ENCODE data around the gene KCTD12. TPM values are rescaled to one million over a fixed set of nuclear protein-coding genes. Genes with fewer than 3 reads are reported as not detected.
"Not testable (repeated sequence)": the region's sequence is repeated elsewhere in the genome, so short reads cannot be mapped to it uniquely, and the experiment has no call there.

KCTD12 gene
- total RNA-seq, 6 experiments from 2014 or later = 0.66 to 3.4 (median 0.90) TPM

DNA sequence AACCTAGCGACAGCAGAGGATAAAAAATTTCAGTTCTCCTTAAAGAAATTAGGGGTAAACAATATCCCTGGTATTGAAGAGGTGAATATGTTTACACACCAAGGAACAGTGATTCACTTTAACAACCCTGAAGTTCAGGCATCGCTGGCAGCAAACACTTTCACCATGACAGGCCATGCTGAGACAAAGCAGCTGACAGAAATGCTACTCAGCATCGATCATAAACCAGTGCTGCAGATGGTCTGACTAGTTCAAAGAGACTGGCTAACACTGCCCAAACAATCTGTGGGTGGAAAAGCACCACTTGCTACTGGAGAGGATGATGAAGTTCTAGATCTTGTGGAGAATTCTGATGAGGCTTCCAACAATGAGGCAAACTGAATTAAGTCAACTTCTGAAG, 42.3 kb upstream of the KCTD12 start:
- H3K27ac Mint-ChIP-seq = no peak overlapping the region
- H3K4me1 Mint-ChIP-seq (ENCODE audit: low read depth) = no peaks in the 10 kb centered on the region
- H3K9me3 Mint-ChIP-seq = peaks cover 4% of the 10 kb centered on the region; the same call in 1 of the 2 replicates
- TF ChIP-seq CTCF (IDR thresholded peaks at IDR 0.05) = no peak
- DNase-seq = no peak
- no peak overlapping the region for H3K4me3 Mint-ChIP-seq
- H3K27me3 Mint-ChIP-seq (ENCODE audit: insufficient read depth) = peaks cover 10% of the 10 kb centered on the region
- H3K36me3 Mint-ChIP-seq (ENCODE audit: low read depth) = peaks cover 5% of the 10 kb centered on the region; the same call in 1 of the 2 replicates

- TF ChIP-seq CTCF (IDR thresholded peaks at IDR 0.05) = no peak
- Mint-ChIP-seq H3K9me3 (peaks cover 4% of the 10 kb centered on the region; the same call in 1 of the 2 replicates), H3K36me3 (ENCODE audit: low read depth) (peaks cover 5% of the 10 kb centered on the region; the same call in 1 of the 2 replicates), H3K27me3 (ENCODE audit: insufficient read depth) (peaks cover 10% of the 10 kb centered on the region), H3K4me1 (ENCODE audit: low read depth) (no peaks in the 10 kb centered on the region), H3K27ac (no peak overlapping the region), H3K4me3 (no peak overlapping the region)
- DNase-seq = no peak
Observed at GRCh38 chr13:76927955-76928354, 41.8 kb upstream of the KCTD12 start.

- no peak overlapping the region for H3K4me3 Mint-ChIP-seq
- no peaks in the 10 kb centered on the region for H3K36me3 Mint-ChIP-seq (ENCODE audit: low read depth)
- no peaks in the 10 kb centered on the region for H3K9me3 Mint-ChIP-seq
- no peaks in the 10 kb centered on the region for H3K4me1 Mint-ChIP-seq (ENCODE audit: low read depth)
- H3K27me3 Mint-ChIP-seq (ENCODE audit: insufficient read depth) = peaks cover 10% of the 10 kb centered on the region
- no peak for TF ChIP-seq CTCF (IDR thresholded peaks at IDR 0.05)
- H3K27ac Mint-ChIP-seq = no peak overlapping the region
- no peak for DNase-seq
Observed at GRCh38 chr13:76925115-76925514, 38.9 kb upstream of the KCTD12 start.

- Mint-ChIP-seq H3K4me3 (no peak overlapping the region), H3K27ac (no peak overlapping the region), H3K4me1 (ENCODE audit: low read depth) (peaks cover 14% of the 10 kb centered on the region), H3K9me3 (no peaks in the 10 kb centered on the region), H3K27me3 (ENCODE audit: insufficient read depth) (peaks cover 7% of the 10 kb centered on the region; the same call in 1 of the 2 replicates), H3K36me3 (ENCODE audit: low read depth) (no peaks in the 10 kb centered on the region)
- no peak for TF ChIP-seq CTCF (IDR thresholded peaks at IDR 0.05)
- no peak for DNase-seq
Observed at GRCh38 chr13:76921516-76921915, 35.3 kb upstream of the KCTD12 start.

DNA sequence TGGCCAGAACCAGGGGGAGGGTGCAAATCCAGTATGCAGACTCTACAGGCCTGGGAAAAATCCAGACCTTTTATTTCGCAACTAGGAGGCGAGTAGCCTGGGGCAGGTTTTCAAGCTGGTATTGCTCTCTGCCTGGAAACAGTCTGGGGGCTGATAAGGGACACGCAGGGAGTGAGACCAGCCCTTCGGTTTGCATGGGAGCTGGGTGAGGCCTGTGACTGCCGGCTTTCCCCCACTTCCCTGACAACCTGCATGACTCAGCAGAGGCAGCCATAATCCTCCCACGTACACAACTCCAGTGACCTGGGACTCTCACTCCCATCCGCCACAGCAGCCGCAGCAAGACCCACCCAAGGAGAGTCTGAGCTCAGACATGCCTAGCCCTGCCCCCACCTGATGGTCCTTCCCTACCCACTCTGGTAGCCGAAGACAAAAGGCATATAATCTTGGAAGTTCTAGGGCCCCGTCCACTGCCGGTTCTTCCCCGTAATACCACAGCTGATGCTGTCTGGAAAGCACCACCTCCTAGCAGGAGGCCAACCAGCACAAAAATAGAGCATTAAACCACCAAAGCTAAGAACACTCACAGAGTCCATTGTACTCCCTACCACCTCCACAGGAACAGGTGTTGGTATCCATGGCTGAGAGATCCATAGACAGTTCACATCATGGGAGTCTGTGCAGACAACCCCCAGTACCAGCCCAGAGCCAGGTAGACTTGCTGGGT, 31.7 kb upstream of the KCTD12 start:
- H3K27ac Mint-ChIP-seq = peak overlapping the region; percentile 44; the same call in 1 of the 2 replicates
- not testable (repeated sequence) for H3K27me3 Mint-ChIP-seq (ENCODE audit: insufficient read depth); H3K36me3 Mint-ChIP-seq (ENCODE audit: low read depth); H3K4me3 Mint-ChIP-seq; H3K9me3 Mint-ChIP-seq
- peak; percentile 32 for DNase-seq
- peaks cover 14% of the 10 kb centered on the region for H3K4me1 Mint-ChIP-seq (ENCODE audit: low read depth)

DNA sequence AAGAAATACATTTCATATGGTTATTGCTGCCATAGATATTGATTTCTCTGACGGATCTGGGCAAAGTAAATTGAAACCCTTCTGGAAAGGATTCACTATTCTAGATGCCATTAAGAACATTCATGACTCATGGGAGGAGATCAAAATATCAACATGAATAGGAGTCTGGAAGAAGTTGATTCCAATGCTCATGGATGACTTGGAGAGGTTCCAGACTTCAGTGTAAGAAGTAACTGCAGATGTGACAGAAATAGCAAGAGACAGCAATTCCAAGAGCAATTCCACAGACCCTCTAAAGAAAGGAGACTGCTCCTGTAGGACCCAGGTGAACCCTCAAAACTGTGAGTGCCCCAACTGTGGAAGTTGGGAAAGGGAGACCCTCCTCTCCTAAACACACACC, 30.9 kb upstream of the KCTD12 start:
- Mint-ChIP-seq H3K9me3 (no peaks in the 10 kb centered on the region), H3K27ac (no peak overlapping the region), H3K4me1 (ENCODE audit: low read depth) (peaks cover 14% of the 10 kb centered on the region), H3K27me3 (ENCODE audit: insufficient read depth) (peaks cover 7% of the 10 kb centered on the region), H3K36me3 (ENCODE audit: low read depth) (no peaks in the 10 kb centered on the region), H3K4me3 (no peak overlapping the region)
- TF ChIP-seq CTCF (IDR thresholded peaks at IDR 0.05) = no peak
- DNase-seq = no peak
